ENCODE data around the gene TNFAIP3. TPM values are rescaled to one million over a fixed set of nuclear protein-coding genes. Genes with fewer than 3 reads are reported as not detected.

The TNFAIP3 gene
- total RNA-seq, 1 donor, result 19.9 TPM

GRCh38 chr6:137877606-137878005 is 10.5 kb downstream of the TNFAIP3 start:
- no peak overlapping the region for H3K4me3 ChIP-seq (ENCODE audit: low read depth, low read length)
- no peak for DNase-seq (ENCODE audit: low read depth)
- no peak for TF ChIP-seq CTCF (IDR thresholded peaks at IDR 0.05; ENCODE audit: insufficient read depth, low read length)

DNA sequence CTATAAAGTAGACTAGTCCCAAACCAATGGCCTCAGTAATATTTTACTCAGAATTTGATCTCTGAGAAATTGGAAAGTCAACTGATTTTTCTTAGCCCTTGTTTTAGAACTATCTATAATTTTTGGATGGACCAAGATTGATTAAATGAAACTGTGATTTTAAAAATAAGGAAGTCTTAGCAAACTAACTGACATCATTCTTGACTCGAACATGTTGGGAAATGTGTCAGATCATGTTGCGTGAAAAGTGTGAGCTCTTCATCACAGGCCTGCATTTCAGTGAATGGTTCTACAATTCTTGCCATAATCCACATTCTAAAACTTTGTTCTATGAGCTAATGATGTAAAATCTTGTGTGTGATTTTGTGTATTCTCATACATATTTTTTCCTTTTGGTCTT is 11.0 kb downstream of the TNFAIP3 start:
- H3K4me3 ChIP-seq (ENCODE audit: low read depth, low read length), result no peak overlapping the region
- TF ChIP-seq CTCF (IDR thresholded peaks at IDR 0.05; ENCODE audit: insufficient read depth, low read length), result no peak
- no peak for DNase-seq (ENCODE audit: low read depth)

GRCh38 chr6:137878486-137879285 is 11.6 kb downstream of the TNFAIP3 start:
- TF ChIP-seq CTCF (IDR thresholded peaks at IDR 0.05; ENCODE audit: insufficient read depth, low read length), result peak; percentile 36
- no peak overlapping the region for H3K4me3 ChIP-seq (ENCODE audit: low read depth, low read length)
- DNase-seq (ENCODE audit: low read depth), result no peak

GRCh38 chr6:137879299-137879698 is 12.2 kb downstream of the TNFAIP3 start:
- H3K4me3 ChIP-seq (ENCODE audit: low read depth, low read length), result no peak overlapping the region
- no peak for TF ChIP-seq CTCF (IDR thresholded peaks at IDR 0.05; ENCODE audit: insufficient read depth, low read length)
- DNase-seq (ENCODE audit: low read depth), result no peak

DNA sequence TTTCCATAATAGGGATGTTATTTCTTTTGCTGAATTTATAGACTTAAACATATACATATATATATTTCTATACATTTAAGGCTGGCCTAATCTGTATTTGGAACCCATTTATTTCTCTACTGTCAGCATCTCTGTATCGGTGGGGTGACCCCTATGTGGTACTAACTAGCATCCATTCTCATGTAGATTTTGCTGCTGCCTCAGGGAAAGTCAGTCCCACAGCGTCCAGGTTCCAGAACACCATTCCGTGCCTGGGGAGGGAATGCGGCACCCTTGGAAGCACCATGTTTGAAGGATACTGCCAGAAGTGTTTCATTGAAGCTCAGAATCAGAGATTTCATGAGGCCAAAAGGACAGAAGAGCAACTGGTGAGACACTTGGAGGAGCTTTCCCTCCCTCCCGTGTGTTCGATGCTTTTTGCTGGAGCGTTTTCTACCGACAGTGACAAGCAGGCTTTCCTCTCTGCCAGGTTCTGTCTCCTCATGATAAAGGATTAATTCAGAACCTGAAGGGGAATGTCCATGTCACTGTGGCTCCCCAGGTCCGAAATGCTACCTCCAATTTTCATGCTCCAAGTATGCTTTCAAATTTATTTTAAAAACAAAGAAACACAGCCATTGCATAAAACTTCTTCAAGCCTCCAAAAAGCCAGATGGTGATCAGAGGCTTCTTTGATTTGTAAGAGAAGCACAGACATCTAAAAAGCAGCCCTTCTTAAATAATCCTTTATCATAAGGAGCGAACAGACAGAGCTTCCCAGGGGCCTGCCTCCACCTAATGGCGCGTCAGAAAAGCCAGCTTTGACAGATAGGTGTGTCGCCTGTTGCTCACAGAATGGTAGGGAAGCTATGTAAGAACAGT is 13.1 kb downstream of the TNFAIP3 start:
- H3K4me3 ChIP-seq (ENCODE audit: low read depth, low read length), result no peak overlapping the region
- DNase-seq (ENCODE audit: low read depth), result no peak
- no peak for TF ChIP-seq CTCF (IDR thresholded peaks at IDR 0.05; ENCODE audit: insufficient read depth, low read length)

GRCh38 chr6:137880746-137881521 is 13.9 kb downstream of the TNFAIP3 start:
- DNase-seq (ENCODE audit: low read depth), result no peak
- H3K4me3 ChIP-seq (ENCODE audit: low read depth, low read length), result no peak overlapping the region
- TF ChIP-seq CTCF (IDR thresholded peaks at IDR 0.05; ENCODE audit: insufficient read depth, low read length), result no peak
